H9 (cell line): ENCODE results near the gene TOGARAM1. TPM values are rescaled to one million over a fixed set of nuclear protein-coding genes. Genes with fewer than 3 reads are reported as not detected.

ENCODE experiments used
- DNase-seq: peaks from one replicate; pipeline ENCODE4 v3.0.0-alpha.2; 2017
- H2AFZ ChIP-seq: one replicate; pipeline ENCODE4 v1.6.1; 2013; ENCODE audit warnings: mild to moderate bottlenecking, low read length, control low read depth, moderate library complexity
- H2AK5ac ChIP-seq: 2 replicates; pipeline ENCODE4 v1.6.1; 2013; ENCODE audit warnings: low read length, control low read depth, mixed read lengths; ENCODE audit not compliant: insufficient read length
- H2BK120ac ChIP-seq: one replicate; pipeline ENCODE4 v1.6.1; 2013; ENCODE audit warnings: low read depth, mild to moderate bottlenecking, low read length, control low read depth, inconsistent platforms; ENCODE audit not compliant: poor library complexity, severe bottlenecking
- H2BK12ac ChIP-seq: 2 replicates; pipeline ENCODE4 v1.6.1; 2013; ENCODE audit warnings: low read length, control low read depth, mixed read lengths, low read depth; ENCODE audit not compliant: insufficient read length
- H2BK15ac ChIP-seq: 2 replicates; pipeline ENCODE4 v1.6.1; 2013; ENCODE audit warnings: low read depth, low read length, control low read depth
- H2BK20ac ChIP-seq: one replicate; pipeline ENCODE4 v1.6.1; 2013; ENCODE audit warnings: low read depth, mild to moderate bottlenecking, low read length, control low read depth, inconsistent platforms; ENCODE audit not compliant: poor library complexity, severe bottlenecking
- H2BK5ac ChIP-seq: 2 replicates; pipeline ENCODE4 v1.6.1; 2013; ENCODE audit warnings: low read length, control low read depth, mixed read lengths; ENCODE audit not compliant: insufficient read length
- H3K14ac ChIP-seq: 2 replicates; pipeline ENCODE4 v1.6.1; 2013; ENCODE audit warnings: low read length, control low read depth; ENCODE audit not compliant: insufficient read depth
- H3K18ac ChIP-seq: 2 replicates; pipeline ENCODE4 v1.6.1; 2013; ENCODE audit warnings: low read depth, mild to moderate bottlenecking, mixed read lengths, low read length, control low read depth; ENCODE audit not compliant: insufficient read length
- H3K23ac ChIP-seq: 2 replicates; pipeline ENCODE4 v1.6.1; 2013; ENCODE audit warnings: low read length, control low read depth, mixed read lengths, low read depth; ENCODE audit not compliant: insufficient read length
- H3K23me2 ChIP-seq: 2 replicates; pipeline ENCODE4 v1.6.1; 2013; ENCODE audit warnings: low read depth, mild to moderate bottlenecking, mixed read lengths, low read length, control low read depth; ENCODE audit not compliant: insufficient read length, poor library complexity, severe bottlenecking
- H3K27ac ChIP-seq: 2 replicates; pipeline ENCODE4 v1.5.1; 2013; ENCODE audit warnings: low read length, control low read depth, mixed read lengths, low read depth; ENCODE audit not compliant: insufficient read length
- H3K27me3 ChIP-seq: 2 replicates; pipeline ENCODE4 v1.6.1; 2013; ENCODE audit warnings: low read length, control low read depth, inconsistent platforms; ENCODE audit not compliant: insufficient read depth
- H3K4ac ChIP-seq: 2 replicates; pipeline ENCODE4 v1.6.1; 2013; ENCODE audit warnings: low read depth, mild to moderate bottlenecking, control low read depth, inconsistent platforms, low read length, moderate library complexity
- H3K4me1 ChIP-seq: 2 replicates; pipeline ENCODE4 v1.6.1; 2013; ENCODE audit warnings: low read length, control low read depth, inconsistent platforms; ENCODE audit not compliant: insufficient read depth
- H3K4me2 ChIP-seq: 2 replicates; pipeline ENCODE4 v1.6.1; 2013; ENCODE audit warnings: low read length, control low read depth, mixed read lengths; ENCODE audit not compliant: insufficient read length, insufficient read depth
- H3K56ac ChIP-seq: 2 replicates; pipeline ENCODE4 v1.6.1; 2013; ENCODE audit warnings: low read depth, mild to moderate bottlenecking, mixed read lengths, low read length, control low read depth; ENCODE audit not compliant: insufficient read length
- H3K79me1 ChIP-seq: 2 replicates; pipeline ENCODE4 v1.6.1; 2013; ENCODE audit warnings: low read depth, mild to moderate bottlenecking, moderate library complexity, low read length, control low read depth, inconsistent platforms; ENCODE audit not compliant: insufficient read depth, poor library complexity, severe bottlenecking
- H3K79me2 ChIP-seq: 2 replicates; pipeline ENCODE4 v1.6.1; 2013; ENCODE audit warnings: low read length, control low read depth, inconsistent platforms; ENCODE audit not compliant: insufficient read depth
- H3K9ac ChIP-seq: 2 replicates; pipeline ENCODE4 v1.6.1; 2013; ENCODE audit warnings: low read length, control low read depth, mixed read lengths; ENCODE audit not compliant: insufficient read length; ENCODE audit errors: extremely low read depth
- H3K9me3 ChIP-seq: one replicate; pipeline ENCODE4 v1.6.1; 2013; ENCODE audit warnings: low read depth, low read length, inconsistent platforms; ENCODE audit not compliant: control insufficient read depth
- H3T11ph ChIP-seq: one replicate; pipeline ENCODE4 v1.6.1; 2013; ENCODE audit warnings: mild to moderate bottlenecking, low read length, control low read depth, inconsistent platforms
- H4K20me1 ChIP-seq: one replicate; pipeline ENCODE4 v1.6.1; 2013; ENCODE audit not compliant: control insufficient read depth, insufficient read length, insufficient read depth
- H4K5ac ChIP-seq: 2 replicates; pipeline ENCODE4 v1.6.1; 2013; ENCODE audit warnings: low read depth, mild to moderate bottlenecking, mixed read lengths, low read length, control low read depth; ENCODE audit not compliant: insufficient read length
- H4K8ac ChIP-seq: replicated peaks from 2 replicates; pipeline ENCODE4 v1.6.1; 2013; ENCODE audit warnings: low read length, control low read depth, mixed read lengths, low read depth; ENCODE audit not compliant: insufficient read length
- H4K91ac ChIP-seq: 2 replicates; pipeline ENCODE4 v1.6.1; 2013; ENCODE audit warnings: low read depth, mild to moderate bottlenecking, moderate library complexity, mixed read lengths, low read length, control low read depth; ENCODE audit not compliant: insufficient read length
- H3K27ac Mint-ChIP-seq, 3 experiments: 2 replicates in 2 of 3; 3 replicates in 1 of 3; pipeline ENCODE4 v1.8.0; 2020 to 2021; ENCODE audit warnings: mixed read lengths in 3 of 3, mild to moderate bottlenecking in 1 of 3, moderate library complexity in 1 of 3
- H3K27me3 Mint-ChIP-seq: 2 replicates; pipeline ENCODE4 v1.8.0; 2021; ENCODE audit warnings: low read depth, mild to moderate bottlenecking, moderate library complexity, mixed read lengths
- H3K36me3 Mint-ChIP-seq, 3 experiments: 2 replicates in 2 of 3; 3 replicates in 1 of 3; pipeline ENCODE4 v1.8.0; 2020 to 2021; ENCODE audit warnings: low read depth in 3 of 3, mixed read lengths in 3 of 3; ENCODE audit not compliant: insufficient read depth in 1 of 3
- H3K4me1 Mint-ChIP-seq, 2 experiments: 2 replicates each; pipeline ENCODE4 v1.8.0; 2020; ENCODE audit warnings: mixed read lengths in 2 of 2
- H3K4me3 Mint-ChIP-seq, 2 experiments: 2 replicates in 1 of 2; 3 replicates in 1 of 2; pipeline ENCODE4 v1.8.0; 2020 to 2021; ENCODE audit warnings: mild to moderate bottlenecking in 2 of 2, mixed read lengths in 2 of 2, moderate library complexity in 1 of 2
- H3K9me3 Mint-ChIP-seq, 2 experiments: 2 replicates in 1 of 2; 3 replicates in 1 of 2; pipeline ENCODE4 v1.8.0; 2020; ENCODE audit warnings: mild to moderate bottlenecking in 2 of 2, mixed read lengths in 2 of 2, moderate library complexity in 1 of 2
- WGBS: extraction: QIAGEN DNeasy Blood & Tissue Kit; methylation state at CpG from one replicate; pipeline ENCODE4 v1.1.7; 2013; ENCODE audit warnings: missing lambda C conversion rate, low lambda C conversion rate, mixed read lengths; ENCODE audit not compliant: insufficient read length; ENCODE audit errors: extremely low coverage; 5-methylcytosine and 5-hydroxymethylcytosine counted together
- total RNA-seq: library from RNA; stranded (reverse); gene quantifications from 2 replicates; pipeline ENCODE4 v1.2.1, GENCODE V29; 2021
- TF ChIP-seq, protein P1 (sequence below): fragments of 200-600 bp; sonication (generic); conservative IDR thresholded peaks from 3 replicates; pipeline ENCODE4 v1.8.0; 2021; ENCODE audit warnings: antibody characterized with exemption, mild to moderate bottlenecking

TOGARAM1 gene
- total RNA-seq, 1 experiment from 2014 or later = 11.4 TPM

DNA sequence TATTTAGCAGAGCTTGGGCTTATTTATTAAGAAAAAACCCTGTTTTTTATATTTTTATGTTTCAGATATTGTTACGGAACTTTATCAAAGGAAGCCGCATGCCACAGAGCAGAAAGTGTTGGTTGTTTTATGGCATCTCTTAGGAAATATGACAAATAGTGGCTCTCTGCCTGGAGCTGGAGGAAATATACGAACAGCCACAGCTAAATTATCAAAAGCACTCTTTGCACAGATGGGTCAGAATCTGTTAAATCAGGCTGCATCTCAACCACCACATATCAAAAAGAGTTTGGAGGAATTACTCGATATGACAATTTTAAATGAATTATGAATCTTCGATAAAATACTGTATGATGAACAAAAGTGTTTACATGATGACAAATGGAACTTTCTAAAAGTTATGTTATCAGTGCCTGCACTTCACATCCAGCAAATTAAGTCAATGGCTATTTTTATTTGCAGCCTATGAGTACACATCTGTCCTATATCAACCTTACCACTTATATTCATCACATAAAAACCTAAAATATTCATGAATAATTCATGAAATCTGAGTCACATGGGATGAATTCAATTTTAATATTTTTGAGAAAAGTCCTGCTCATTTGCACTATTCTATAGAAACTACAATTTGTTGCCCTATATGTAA lies 111.4 kb downstream of the TOGARAM1 start:
- no peak overlapping the region for H4K8ac ChIP-seq
- WGBS = no CpG with 5 or more reads among the region's 5 CpGs
- H3K18ac ChIP-seq = no peak overlapping the region
- H3K9me3 Mint-ChIP-seq = no peaks in the 10 kb centered on the region
- DNase-seq = no peak
- H3K4me2 ChIP-seq = no peak overlapping the region
- no peaks in the 10 kb centered on the region for H3K27me3 Mint-ChIP-seq
- no peak overlapping the region for H2AK5ac ChIP-seq
- H3K9me3 ChIP-seq = no peaks in the 10 kb centered on the region
- H3K4me3 Mint-ChIP-seq = no peak overlapping the region
- H3K79me2 ChIP-seq = no peaks in the 10 kb centered on the region
- H2BK20ac ChIP-seq = no peak overlapping the region
- no peak overlapping the region for H2BK12ac ChIP-seq
- no peak overlapping the region for H2BK5ac ChIP-seq
- H3K36me3 Mint-ChIP-seq = peaks cover 2 to 9% (median 5%) of the 10 kb centered on the region in 3 experiments; a peak in 5 of 7 replicates
- H3K4me1 Mint-ChIP-seq = peaks cover 5 to 9% of the 10 kb centered on the region in 2 experiments; a peak in 3 of 4 replicates
- H3K27ac Mint-ChIP-seq = no peak overlapping the region
- no peak overlapping the region for H3K9ac ChIP-seq
- no peak overlapping the region for H3K23ac ChIP-seq
- H3K4ac ChIP-seq = no peak overlapping the region
- no peak overlapping the region for H4K91ac ChIP-seq
- no peaks in the 10 kb centered on the region for H3K27me3 ChIP-seq
- no peak overlapping the region for H3K14ac ChIP-seq
- no peak overlapping the region for H2BK15ac ChIP-seq
- H2BK120ac ChIP-seq = no peak overlapping the region
- no peaks in the 10 kb centered on the region for H3K79me1 ChIP-seq
- TF ChIP-seq, protein P1, sequence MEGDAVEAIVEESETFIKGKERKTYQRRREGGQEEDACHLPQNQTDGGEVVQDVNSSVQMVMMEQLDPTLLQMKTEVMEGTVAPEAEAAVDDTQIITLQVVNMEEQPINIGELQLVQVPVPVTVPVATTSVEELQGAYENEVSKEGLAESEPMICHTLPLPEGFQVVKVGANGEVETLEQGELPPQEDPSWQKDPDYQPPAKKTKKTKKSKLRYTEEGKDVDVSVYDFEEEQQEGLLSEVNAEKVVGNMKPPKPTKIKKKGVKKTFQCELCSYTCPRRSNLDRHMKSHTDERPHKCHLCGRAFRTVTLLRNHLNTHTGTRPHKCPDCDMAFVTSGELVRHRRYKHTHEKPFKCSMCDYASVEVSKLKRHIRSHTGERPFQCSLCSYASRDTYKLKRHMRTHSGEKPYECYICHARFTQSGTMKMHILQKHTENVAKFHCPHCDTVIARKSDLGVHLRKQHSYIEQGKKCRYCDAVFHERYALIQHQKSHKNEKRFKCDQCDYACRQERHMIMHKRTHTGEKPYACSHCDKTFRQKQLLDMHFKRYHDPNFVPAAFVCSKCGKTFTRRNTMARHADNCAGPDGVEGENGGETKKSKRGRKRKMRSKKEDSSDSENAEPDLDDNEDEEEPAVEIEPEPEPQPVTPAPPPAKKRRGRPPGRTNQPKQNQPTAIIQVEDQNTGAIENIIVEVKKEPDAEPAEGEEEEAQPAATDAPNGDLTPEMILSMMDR = no peak
- H3K56ac ChIP-seq = no peak overlapping the region
- H3K23me2 ChIP-seq = no peaks in the 10 kb centered on the region
- H3K4me1 ChIP-seq = no peaks in the 10 kb centered on the region
- H2AFZ ChIP-seq = no peak overlapping the region
- H3K27ac ChIP-seq = no peak overlapping the region
- H3T11ph ChIP-seq = no peak overlapping the region
- H4K5ac ChIP-seq = no peak overlapping the region
- no peaks in the 10 kb centered on the region for H4K20me1 ChIP-seq
